ENCODE results near the gene LMNA.

Gene LMNA

GRCh38 chr1:156150333-156151011 is 36.0 kb downstream of the LMNA start:
- Histone ChIP-seq H3K4me2 (ENCODE audit: low read length) (peak overlapping the region; percentile 99), H3F3A (ENCODE audit: control insufficient read depth, insufficient read depth) (peaks cover 10% of the 10 kb centered on the region), H3K27ac (ENCODE audit: low read depth, low read length) (peak overlapping the region; percentile 96), H3K9me2 (replicated peaks; ENCODE audit: control insufficient read depth, low read length) (no peaks in the 10 kb centered on the region), H3K9me3 (ENCODE audit: control insufficient read depth, insufficient read depth, low read length) (no peaks in the 10 kb centered on the region), H3K4me1 (ENCODE audit: control insufficient read depth, low read length) (peaks cover 98% of the 10 kb centered on the region), H3K4me3 (ENCODE audit: low read length) (peak overlapping the region; percentile 76), H3K36me3 (ENCODE audit: control insufficient read depth, low read length) (peaks cover 7% of the 10 kb centered on the region), H3K27me3 (ENCODE audit: control insufficient read depth, low read length) (no peaks in the 10 kb centered on the region), H3K79me2 (ENCODE audit: control insufficient read depth, low read length) (peaks cover 38% of the 10 kb centered on the region), H4K20me1 (ENCODE audit: control insufficient read depth, insufficient read depth, low read depth, low read length) (no peaks in the 10 kb centered on the region)
- no peak for TF ChIP-seq EZH2phosphoT487 (IDR thresholded peaks at IDR 0.05; ENCODE audit: borderline replicate concordance, low read length)
- TF ChIP-seq, protein P1, sequence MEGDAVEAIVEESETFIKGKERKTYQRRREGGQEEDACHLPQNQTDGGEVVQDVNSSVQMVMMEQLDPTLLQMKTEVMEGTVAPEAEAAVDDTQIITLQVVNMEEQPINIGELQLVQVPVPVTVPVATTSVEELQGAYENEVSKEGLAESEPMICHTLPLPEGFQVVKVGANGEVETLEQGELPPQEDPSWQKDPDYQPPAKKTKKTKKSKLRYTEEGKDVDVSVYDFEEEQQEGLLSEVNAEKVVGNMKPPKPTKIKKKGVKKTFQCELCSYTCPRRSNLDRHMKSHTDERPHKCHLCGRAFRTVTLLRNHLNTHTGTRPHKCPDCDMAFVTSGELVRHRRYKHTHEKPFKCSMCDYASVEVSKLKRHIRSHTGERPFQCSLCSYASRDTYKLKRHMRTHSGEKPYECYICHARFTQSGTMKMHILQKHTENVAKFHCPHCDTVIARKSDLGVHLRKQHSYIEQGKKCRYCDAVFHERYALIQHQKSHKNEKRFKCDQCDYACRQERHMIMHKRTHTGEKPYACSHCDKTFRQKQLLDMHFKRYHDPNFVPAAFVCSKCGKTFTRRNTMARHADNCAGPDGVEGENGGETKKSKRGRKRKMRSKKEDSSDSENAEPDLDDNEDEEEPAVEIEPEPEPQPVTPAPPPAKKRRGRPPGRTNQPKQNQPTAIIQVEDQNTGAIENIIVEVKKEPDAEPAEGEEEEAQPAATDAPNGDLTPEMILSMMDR (IDR thresholded peaks at IDR 0.05; ENCODE audit: low read depth, low read length, poor library complexity, severe bottlenecking): no peak

- TF ChIP-seq EZH2phosphoT487 (IDR thresholded peaks at IDR 0.05; ENCODE audit: borderline replicate concordance, low read length): no peak
- no peaks in the 10 kb centered on the region for H4K20me1 ChIP-seq (ENCODE audit: control insufficient read depth, insufficient read depth, low read depth, low read length)
- peak overlapping the region; percentile 96 for H3K27ac ChIP-seq (ENCODE audit: low read depth, low read length)
- H3K4me1 ChIP-seq (ENCODE audit: control insufficient read depth, low read length): peaks cover 100% of the 10 kb centered on the region
- no peaks in the 10 kb centered on the region for H3K27me3 ChIP-seq (ENCODE audit: control insufficient read depth, low read length)
- H3K79me2 ChIP-seq (ENCODE audit: control insufficient read depth, low read length): peaks cover 42% of the 10 kb centered on the region
- peak overlapping the region; percentile 99 for H3K4me2 ChIP-seq (ENCODE audit: low read length)
- peaks cover 10% of the 10 kb centered on the region for H3K36me3 ChIP-seq (ENCODE audit: control insufficient read depth, low read length)
- peak overlapping the region; percentile 76 for H3K4me3 ChIP-seq (ENCODE audit: low read length)
- no peaks in the 10 kb centered on the region for H3K9me2 ChIP-seq (replicated peaks; ENCODE audit: control insufficient read depth, low read length)
- H3F3A ChIP-seq (ENCODE audit: control insufficient read depth, insufficient read depth): peaks cover 10% of the 10 kb centered on the region
- H3K9me3 ChIP-seq (ENCODE audit: control insufficient read depth, insufficient read depth, low read length): no peaks in the 10 kb centered on the region
Observed at GRCh38 chr1:156151093-156151688, 36.7 kb downstream of the LMNA start.

DNA sequence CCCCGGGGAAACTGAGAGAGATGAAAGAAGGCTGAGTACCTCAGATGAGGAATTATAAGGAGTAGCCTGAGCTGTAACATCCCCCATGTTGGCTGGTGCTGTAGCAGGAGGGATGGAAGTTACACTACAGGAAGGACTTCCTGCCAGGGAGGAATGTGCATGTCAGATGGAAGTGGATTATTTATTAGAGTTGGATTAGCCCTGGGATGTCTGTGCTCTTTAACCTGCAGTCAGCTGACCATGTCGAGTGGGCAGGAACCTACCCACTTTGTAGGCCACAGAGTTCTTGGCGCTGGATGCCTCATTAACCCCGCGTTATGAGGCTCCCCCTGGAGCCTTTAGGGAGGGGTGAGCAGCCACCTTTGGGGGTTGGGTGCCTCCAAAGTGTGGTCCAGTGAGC is 38.1 kb downstream of the LMNA start:
- Histone ChIP-seq H3K9me3 (ENCODE audit: control insufficient read depth, insufficient read depth, low read length) (no peaks in the 10 kb centered on the region), H3K79me2 (ENCODE audit: control insufficient read depth, low read length) (peaks cover 44% of the 10 kb centered on the region), H3K4me1 (ENCODE audit: control insufficient read depth, low read length) (peaks cover 100% of the 10 kb centered on the region), H3K4me2 (ENCODE audit: low read length) (peak overlapping the region; percentile 99), H3K9me2 (replicated peaks; ENCODE audit: control insufficient read depth, low read length) (no peaks in the 10 kb centered on the region), H3K27me3 (ENCODE audit: control insufficient read depth, low read length) (no peaks in the 10 kb centered on the region), H3K36me3 (ENCODE audit: control insufficient read depth, low read length) (peaks cover 25% of the 10 kb centered on the region), H3K27ac (ENCODE audit: low read depth, low read length) (peak overlapping the region; percentile 96), H3K4me3 (ENCODE audit: low read length) (peak overlapping the region; percentile 76), H3F3A (ENCODE audit: control insufficient read depth, insufficient read depth) (peaks cover 10% of the 10 kb centered on the region), H4K20me1 (ENCODE audit: control insufficient read depth, insufficient read depth, low read depth, low read length) (no peaks in the 10 kb centered on the region)
- no peak for TF ChIP-seq EZH2phosphoT487 (IDR thresholded peaks at IDR 0.05; ENCODE audit: borderline replicate concordance, low read length)
- TF ChIP-seq, protein P1 (IDR thresholded peaks at IDR 0.05; ENCODE audit: low read depth, low read length, poor library complexity, severe bottlenecking): no peak

- peaks cover 100% of the 10 kb centered on the region for H3K4me1 ChIP-seq (ENCODE audit: control insufficient read depth, low read length)
- no peaks in the 10 kb centered on the region for H4K20me1 ChIP-seq (ENCODE audit: control insufficient read depth, insufficient read depth, low read depth, low read length)
- peak within 1 kb of the TSS; percentile 99 for H3K4me2 ChIP-seq (ENCODE audit: low read length)
- peaks cover 32% of the 10 kb centered on the region for H3K36me3 ChIP-seq (ENCODE audit: control insufficient read depth, low read length)
- TF ChIP-seq EZH2phosphoT487 (IDR thresholded peaks at IDR 0.05; ENCODE audit: borderline replicate concordance, low read length): no peak
- TF ChIP-seq, protein P1 (IDR thresholded peaks at IDR 0.05; ENCODE audit: low read depth, low read length, poor library complexity, severe bottlenecking): no peak
- H3K27ac ChIP-seq (ENCODE audit: low read depth, low read length): peak within 1 kb of the TSS; percentile 96
- peaks cover 44% of the 10 kb centered on the region for H3K79me2 ChIP-seq (ENCODE audit: control insufficient read depth, low read length)
- no peaks in the 10 kb centered on the region for H3K9me3 ChIP-seq (ENCODE audit: control insufficient read depth, insufficient read depth, low read length)
- H3K27me3 ChIP-seq (ENCODE audit: control insufficient read depth, low read length): no peaks in the 10 kb centered on the region
- no peaks in the 10 kb centered on the region for H3K9me2 ChIP-seq (replicated peaks; ENCODE audit: control insufficient read depth, low read length)
- H3F3A ChIP-seq (ENCODE audit: control insufficient read depth, insufficient read depth): peaks cover 10% of the 10 kb centered on the region
- H3K4me3 ChIP-seq (ENCODE audit: low read length): peak within 1 kb of the TSS; percentile 76
Observed at GRCh38 chr1:156153362-156153761, 38.9 kb downstream of the LMNA start, which contains the start of gene SEMA4A. SEMA4A (plus strand) TSS chr1:156153585; CDS start chr1:156154579, 994 bp downstream.
